Psoas muscle (tissue), 8 donors: ENCODE data around the gene TTBK2. TPM values are rescaled to one million over a fixed set of nuclear protein-coding genes. Genes with fewer than 3 reads are reported as not detected.

Experiments
- ATAC-seq, 4 donors: fragments of 200-7000 bp; cut with Tn5 transposase; one replicate each; pipeline ENCODE4 v1.9.1; 2020; ENCODE audit warnings: moderate library complexity in 3 of 4, mild to moderate bottlenecking in 2 of 4
- DNase-seq, 2 donors: peaks; one replicate each; pipeline ENCODE4 v3.0.0-alpha.2; 2020
- H3K27ac ChIP-seq: fragments of 200-600 bp; one replicate; pipeline ENCODE4 v1.8.0; 2022
- H3K27me3 ChIP-seq, 3 donors: fragments of 200-600 bp in 1 of 3; one replicate each; pipeline versions ENCODE4 v1.6.1 to v1.8.0; 2013 to 2022; ENCODE audit warnings: low read length in 2 of 3, mild to moderate bottlenecking in 2 of 3, moderate library complexity in 1 of 3; ENCODE audit not compliant: insufficient read depth in 3 of 3
- H3K36me3 ChIP-seq, 2 donors: fragments of 200-600 bp in 1 of 2; one replicate each; pipeline versions ENCODE4 v1.6.1 to v1.8.0; 2013 to 2022; ENCODE audit warnings: low read depth in 1 of 2, mild to moderate bottlenecking in 1 of 2, moderate library complexity in 1 of 2; ENCODE audit not compliant: insufficient read depth in 1 of 2
- H3K4me1 ChIP-seq: fragments of 200-600 bp; one replicate; pipeline ENCODE4 v1.8.0; 2022
- H3K4me3 ChIP-seq: fragments of 200-600 bp; one replicate; pipeline ENCODE4 v1.8.0; 2022; ENCODE audit warnings: mild to moderate bottlenecking
- H3K9me3 ChIP-seq: fragments of 200-600 bp; one replicate; pipeline ENCODE4 v1.8.0; 2022
- WGBS, 3 donors: extraction: QIAGEN DNeasy Blood & Tissue Kit; methylation state at CpG; one replicate each; pipeline versions ENCODE4 v1.1.6 to v1.1.7; 2013; 5-methylcytosine and 5-hydroxymethylcytosine counted together
- intact Hi-C, 2 donors: fragments of 100-400 bp; cut with DNase I; formaldehyde crosslinking; loops; one replicate each; pipeline versions ENCODE4 v1.11.0 to v1.14.2; 2022
- polyA plus RNA-seq, 3 donors: library from polyadenylated mRNA; stranded (reverse); fragments of 200-250 nt; gene quantifications; one replicate each; pipeline ENCODE4 v1.2.3, GENCODE V29; 2013
- total RNA-seq, 4 donors: library from RNA; stranded (reverse); fragmentation: NEBNext Ultra II Directional in 2 of 4; extraction: Animal tissue kit (Norgen Biotek cat#: 25700) in 2 of 4; gene quantifications; one replicate each; pipeline versions ENCODE4 v1.2.1 to v1.2.4, GENCODE V29; 2021 to 2023
- TF ChIP-seq, protein P1 (sequence below): fragments of 200-600 bp; IDR thresholded peaks from one replicate; pipeline ENCODE4 v1.8.0; 2022; ENCODE audit warnings: antibody characterized with exemption
- donor health status: healthy with polysubstance abuse.
- donor health status: DM: no; HTN: no; CAD: no; lungs with moderate emphysema.
- donor health status: Bipolar disorder and iron deficiency.
- donor health status: healthy.
- donor health status: DM: yes; HTN: yes; CAD: no.
- donor health status: DM: no; HTN: no; CAD: no.
- donor health status: DM: no; HTN: no; CAD: no.
- donor health status: DM: yes; HTN: yes; CAD: no.

TTBK2 gene
- total and polyA plus RNA-seq, 7 donors: 1.4 to 23.0 (median 15.8) TPM

GRCh38 chr15:42728560-42728959 is 192.0 kb downstream of the TTBK2 start:
- H3K4me3 ChIP-seq: no peak overlapping the region
- H3K9me3 ChIP-seq: no peaks in the 10 kb centered on the region
- no peaks in the 10 kb centered on the region for H3K4me1 ChIP-seq
- no peak overlapping the region for H3K27ac ChIP-seq
- peaks cover 3 to 100% of the 10 kb centered on the region in 2 donors for H3K36me3 ChIP-seq
- 54 to 67% (median 63%) methylated on average over 5 of the region's 5 CpGs for WGBS, 3 donors
- DNase-seq (no peak), ATAC-seq (peak in 1 of 4 donors; percentile 29)
- no peaks in the 10 kb centered on the region for H3K27me3 ChIP-seq
- TF ChIP-seq, protein P1, sequence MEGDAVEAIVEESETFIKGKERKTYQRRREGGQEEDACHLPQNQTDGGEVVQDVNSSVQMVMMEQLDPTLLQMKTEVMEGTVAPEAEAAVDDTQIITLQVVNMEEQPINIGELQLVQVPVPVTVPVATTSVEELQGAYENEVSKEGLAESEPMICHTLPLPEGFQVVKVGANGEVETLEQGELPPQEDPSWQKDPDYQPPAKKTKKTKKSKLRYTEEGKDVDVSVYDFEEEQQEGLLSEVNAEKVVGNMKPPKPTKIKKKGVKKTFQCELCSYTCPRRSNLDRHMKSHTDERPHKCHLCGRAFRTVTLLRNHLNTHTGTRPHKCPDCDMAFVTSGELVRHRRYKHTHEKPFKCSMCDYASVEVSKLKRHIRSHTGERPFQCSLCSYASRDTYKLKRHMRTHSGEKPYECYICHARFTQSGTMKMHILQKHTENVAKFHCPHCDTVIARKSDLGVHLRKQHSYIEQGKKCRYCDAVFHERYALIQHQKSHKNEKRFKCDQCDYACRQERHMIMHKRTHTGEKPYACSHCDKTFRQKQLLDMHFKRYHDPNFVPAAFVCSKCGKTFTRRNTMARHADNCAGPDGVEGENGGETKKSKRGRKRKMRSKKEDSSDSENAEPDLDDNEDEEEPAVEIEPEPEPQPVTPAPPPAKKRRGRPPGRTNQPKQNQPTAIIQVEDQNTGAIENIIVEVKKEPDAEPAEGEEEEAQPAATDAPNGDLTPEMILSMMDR: no peak
- intact Hi-C loops: no loop called here

DNA sequence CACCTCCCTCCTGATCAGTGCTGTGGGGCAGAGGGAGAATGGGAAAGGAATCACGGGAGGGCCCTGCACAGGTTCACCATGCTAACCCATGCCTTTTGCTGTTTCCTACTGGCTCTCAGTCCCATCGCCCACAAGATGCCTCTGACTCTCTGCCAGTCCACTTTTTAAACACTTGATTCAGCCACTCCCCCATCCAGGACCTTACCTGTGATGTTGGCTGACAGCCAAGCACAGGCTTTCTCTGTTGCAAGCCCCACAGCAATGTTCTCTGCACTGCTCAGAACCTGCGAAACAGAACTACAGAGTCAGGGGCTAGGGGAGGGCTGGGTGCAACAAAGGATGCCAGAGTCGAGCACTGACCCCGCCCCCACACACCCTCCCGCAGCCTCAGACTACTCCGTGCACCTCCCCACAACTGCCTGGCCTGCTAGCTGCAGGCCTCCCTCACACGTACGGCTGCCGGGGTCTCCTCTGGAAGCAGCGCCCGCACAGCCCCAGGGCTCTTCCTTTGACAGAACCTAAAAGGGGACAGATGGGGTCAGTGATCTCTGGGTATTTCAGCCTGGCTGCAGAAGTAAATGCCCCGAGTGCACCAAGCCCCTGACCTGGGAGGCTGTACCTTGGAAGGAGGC is 192.7 kb downstream of the TTBK2 start:
- Histone ChIP-seq H3K4me3 (no peak overlapping the region), H3K4me1 (no peaks in the 10 kb centered on the region), H3K9me3 (no peaks in the 10 kb centered on the region), H3K27ac (no peak overlapping the region), H3K36me3 (peaks cover 3 to 100% of the 10 kb centered on the region in 2 donors), H3K27me3 (no peaks in the 10 kb centered on the region)
- intact Hi-C loops: no loop called here
- DNase-seq: no peak
- 73 to 80% (median 79%) methylated on average over 13 of the region's 13 CpGs for WGBS, 3 donors
- TF ChIP-seq, protein P1: no peak
- ATAC-seq: no peak

DNA sequence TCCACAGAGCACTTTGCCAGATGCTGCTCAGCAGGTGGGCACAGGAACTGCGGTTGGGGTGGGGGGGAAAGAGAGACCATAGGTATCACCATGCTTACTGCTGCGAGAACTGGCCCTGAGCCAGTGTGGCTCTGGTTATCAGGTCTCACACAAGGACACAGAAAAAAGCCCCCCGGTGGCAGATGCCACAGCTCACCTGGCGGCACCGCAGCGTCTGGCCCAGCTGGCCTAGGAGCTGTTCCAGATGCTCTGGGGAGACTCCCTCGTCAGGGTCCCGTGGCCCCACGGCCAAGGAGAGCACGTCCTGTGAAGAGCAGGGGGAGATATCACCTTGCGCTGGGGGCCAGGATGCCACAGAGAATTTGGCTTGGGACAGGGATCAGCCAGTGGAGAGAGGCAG is 194.5 kb downstream of the TTBK2 start:
- H3K4me1 ChIP-seq: no peaks in the 10 kb centered on the region
- WGBS, 3 donors: 78 to 85% (median 81%) methylated on average over 11 of the region's 11 CpGs
- no peak overlapping the region for H3K27ac ChIP-seq
- TF ChIP-seq, protein P1: no peak
- intact Hi-C loops: no loop called here
- H3K36me3 ChIP-seq: peaks cover 0 to 100% of the 10 kb centered on the region in 2 donors
- no peak for DNase-seq
- H3K27me3 ChIP-seq: no peaks in the 10 kb centered on the region
- H3K9me3 ChIP-seq: no peaks in the 10 kb centered on the region
- no peak overlapping the region for H3K4me3 ChIP-seq
- ATAC-seq: no peak

GRCh38 chr15:42725331-42725903 is 195.2 kb downstream of the TTBK2 start:
- intact Hi-C loops: no loop called here
- H3K36me3 ChIP-seq: peaks cover 0 to 100% of the 10 kb centered on the region in 2 donors
- H3K27ac ChIP-seq: no peak overlapping the region
- no peaks in the 10 kb centered on the region for H3K9me3 ChIP-seq
- TF ChIP-seq, protein P1: no peak
- DNase-seq (no peak), ATAC-seq (no peak)
- no peak overlapping the region for H3K4me3 ChIP-seq
- no peaks in the 10 kb centered on the region for H3K27me3 ChIP-seq
- 80 to 82% (median 81%) methylated on average over 12 of the region's 12 CpGs for WGBS, 3 donors
- no peaks in the 10 kb centered on the region for H3K4me1 ChIP-seq
